Spleen (tissue), 7 donors: ENCODE results near the gene BAHCC1.

Experiments
- POLR2A ChIP-seq, 3 donors: fragments of 450-650 bp; IDR thresholded peaks; one replicate each; pipeline ENCODE4 v1.5.1; 2017; ENCODE audit warnings: antibody characterized with exemption in 3 of 3, mild to moderate bottlenecking in 1 of 3
- POLR2AphosphoS5 ChIP-seq, 3 donors: sonication (generic); formaldehyde crosslinking; IDR thresholded peaks; one replicate each; pipeline ENCODE4 v1.5.1; 2017; ENCODE audit warnings: antibody characterized with exemption in 3 of 3
- TF ChIP-seq, protein P1 (sequence below), 11 experiments: fragments of 200-600 bp in 7 of 11; fragments of 450-650 bp in 4 of 11; sonication (generic) in 4 of 11; IDR thresholded peaks in 8 of 11; conservative IDR thresholded peaks in 3 of 11; 1 replicate in 7 of 11; 2 replicates in 4 of 11; pipeline versions ENCODE4 v1.4.0 to v1.8.0; 2016 to 2021; ENCODE audit warnings: antibody characterized with exemption in 11 of 11, inconsistent platforms in 4 of 11, mild to moderate bottlenecking in 1 of 11
- donor health status: DM: no; HTN: no; CAD: no; lungs with moderate emphysema.
- donor health status: DM: no; HTN: no; CAD: no.
- donor health status: DM: no; HTN: no; CAD: no.

DNA sequence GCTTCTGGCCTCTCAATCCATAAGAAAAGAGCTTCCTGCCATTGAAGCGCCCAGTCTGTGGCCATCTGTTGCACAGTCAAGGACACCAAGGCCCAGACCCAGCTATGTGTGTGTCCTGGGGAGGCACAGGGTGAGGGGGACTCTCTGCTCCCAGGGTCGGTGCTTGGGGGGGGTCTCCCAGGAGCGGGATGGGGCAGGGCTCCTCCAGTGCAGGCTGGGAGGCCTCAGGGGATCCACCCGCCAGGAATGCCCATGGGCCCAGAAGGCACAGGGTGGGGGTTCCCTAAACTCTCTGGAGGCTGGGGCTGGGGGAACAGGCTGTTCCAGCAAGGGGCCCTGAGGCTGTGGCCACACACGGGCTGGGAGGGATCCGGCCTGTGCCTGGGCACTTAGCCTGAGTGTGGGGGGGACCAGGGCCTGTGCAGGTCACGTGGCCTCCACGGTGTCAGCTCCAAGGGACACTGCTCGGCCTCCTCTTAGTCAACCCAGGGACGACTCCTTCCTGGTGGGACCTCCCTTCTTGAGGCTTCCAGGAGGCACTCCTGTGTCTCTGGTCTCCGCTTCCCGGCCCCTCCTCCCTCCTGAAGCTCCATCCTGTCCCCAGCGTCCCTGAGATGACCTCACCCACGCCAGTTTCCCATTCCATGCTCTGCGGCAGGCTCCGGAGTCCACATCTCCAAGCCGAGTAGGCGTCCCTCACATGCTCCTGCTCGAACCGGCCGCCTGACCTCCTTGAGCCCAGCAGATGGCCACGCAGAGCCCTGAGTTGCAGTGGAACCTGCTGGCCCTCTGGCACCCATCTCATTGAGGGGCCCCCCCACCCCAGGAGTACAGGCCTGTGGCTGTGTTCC, 23.1 kb upstream of the BAHCC1 start:
- TF ChIP-seq, protein P1, sequence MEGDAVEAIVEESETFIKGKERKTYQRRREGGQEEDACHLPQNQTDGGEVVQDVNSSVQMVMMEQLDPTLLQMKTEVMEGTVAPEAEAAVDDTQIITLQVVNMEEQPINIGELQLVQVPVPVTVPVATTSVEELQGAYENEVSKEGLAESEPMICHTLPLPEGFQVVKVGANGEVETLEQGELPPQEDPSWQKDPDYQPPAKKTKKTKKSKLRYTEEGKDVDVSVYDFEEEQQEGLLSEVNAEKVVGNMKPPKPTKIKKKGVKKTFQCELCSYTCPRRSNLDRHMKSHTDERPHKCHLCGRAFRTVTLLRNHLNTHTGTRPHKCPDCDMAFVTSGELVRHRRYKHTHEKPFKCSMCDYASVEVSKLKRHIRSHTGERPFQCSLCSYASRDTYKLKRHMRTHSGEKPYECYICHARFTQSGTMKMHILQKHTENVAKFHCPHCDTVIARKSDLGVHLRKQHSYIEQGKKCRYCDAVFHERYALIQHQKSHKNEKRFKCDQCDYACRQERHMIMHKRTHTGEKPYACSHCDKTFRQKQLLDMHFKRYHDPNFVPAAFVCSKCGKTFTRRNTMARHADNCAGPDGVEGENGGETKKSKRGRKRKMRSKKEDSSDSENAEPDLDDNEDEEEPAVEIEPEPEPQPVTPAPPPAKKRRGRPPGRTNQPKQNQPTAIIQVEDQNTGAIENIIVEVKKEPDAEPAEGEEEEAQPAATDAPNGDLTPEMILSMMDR (IDR thresholded peaks at IDR 0.05 in 8 of 11, conservative IDR thresholded peaks at IDR 0.05 in 3 of 11): peak in 3 of 11 experiments; percentile 11 to 35 (median 17)
- peak in 2 of 3 donors; percentile 59 to 70 for TF ChIP-seq POLR2AphosphoS5 (IDR thresholded peaks at IDR 0.05)
- TF ChIP-seq POLR2A (IDR thresholded peaks at IDR 0.05): no peak
